DOHH2 (cell line): Measurements from ENCODE around the gene MORC1.

Source experiments
- H3F3A ChIP-seq: fragments of 200-600 bp; sonication (generic), shearing (Covaris generic); 2 replicates; pipeline ENCODE4 v1.6.0; 2016; ENCODE audit warnings: antibody characterized with exemption, mild to moderate bottlenecking; ENCODE audit not compliant: control insufficient read depth, insufficient read depth
- H3K27ac ChIP-seq: fragments of 200-600 bp; sonication (generic); 2 replicates; pipeline ENCODE4 v1.5.1; 2014; ENCODE audit warnings: low read depth, mild to moderate bottlenecking, low read length, moderate library complexity
- H3K27me3 ChIP-seq: fragments of 200-600 bp; sonication (generic); 2 replicates; pipeline ENCODE4 v1.6.1; 2014; ENCODE audit warnings: mild to moderate bottlenecking, low read length, mixed read lengths; ENCODE audit not compliant: control insufficient read depth
- H3K36me3 ChIP-seq: fragments of 200-600 bp; sonication (generic); 2 replicates; pipeline ENCODE4 v1.6.1; 2014; ENCODE audit warnings: mild to moderate bottlenecking, low read length, moderate library complexity, mixed read lengths; ENCODE audit not compliant: control insufficient read depth
- H3K4me1 ChIP-seq: fragments of 200-600 bp; sonication (generic); 2 replicates; pipeline ENCODE4 v1.6.1; 2014; ENCODE audit warnings: mild to moderate bottlenecking, low read length, mixed read lengths; ENCODE audit not compliant: control insufficient read depth
- H3K4me2 ChIP-seq: fragments of 200-600 bp; sonication (generic); 2 replicates; pipeline ENCODE4 v1.6.0; 2014; ENCODE audit warnings: mild to moderate bottlenecking, low read length, moderate library complexity
- H3K4me3 ChIP-seq: fragments of 200-600 bp; sonication (generic); 2 replicates; pipeline ENCODE4 v1.5.1; 2014; ENCODE audit warnings: mild to moderate bottlenecking, low read length, mixed read lengths
- H3K79me2 ChIP-seq: fragments of 200-600 bp; sonication (generic); 2 replicates; pipeline ENCODE4 v1.6.1; 2014; ENCODE audit warnings: mild to moderate bottlenecking, low read length, mixed read lengths; ENCODE audit not compliant: control insufficient read depth
- H3K9me2 ChIP-seq: fragments of 200-600 bp; sonication (generic); replicated peaks from 2 replicates; pipeline ENCODE4 v1.6.1; 2014; ENCODE audit warnings: mild to moderate bottlenecking, low read length, mixed read lengths; ENCODE audit not compliant: control insufficient read depth
- H3K9me3 ChIP-seq: fragments of 200-600 bp; sonication (generic); 2 replicates; pipeline ENCODE4 v1.6.1; 2014; ENCODE audit warnings: antibody characterized with exemption, low read length, mixed read lengths; ENCODE audit not compliant: control insufficient read depth, insufficient read depth
- H4K20me1 ChIP-seq: fragments of 200-600 bp; sonication (generic); 2 replicates; pipeline ENCODE4 v1.6.0; 2014; ENCODE audit warnings: low read depth, mild to moderate bottlenecking, antibody characterized with exemption, low read length, moderate library complexity; ENCODE audit not compliant: control insufficient read depth, insufficient read depth
- EZH2phosphoT487 ChIP-seq: fragments of 200-600 bp; sonication (generic); IDR thresholded peaks from 2 replicates; pipeline ENCODE4 v1.6.1; 2017; ENCODE audit warnings: borderline replicate concordance, mild to moderate bottlenecking, antibody characterized with exemption, low read length, moderate library complexity, mixed read lengths
- TF ChIP-seq, protein P1 (sequence below): fragments of 200-600 bp; sonication (generic); IDR thresholded peaks from one replicate; pipeline ENCODE4 v1.5.1; 2014; ENCODE audit warnings: antibody characterized with exemption, mild to moderate bottlenecking, low read depth, low read length; ENCODE audit not compliant: poor library complexity, severe bottlenecking

The MORC1 gene

DNA sequence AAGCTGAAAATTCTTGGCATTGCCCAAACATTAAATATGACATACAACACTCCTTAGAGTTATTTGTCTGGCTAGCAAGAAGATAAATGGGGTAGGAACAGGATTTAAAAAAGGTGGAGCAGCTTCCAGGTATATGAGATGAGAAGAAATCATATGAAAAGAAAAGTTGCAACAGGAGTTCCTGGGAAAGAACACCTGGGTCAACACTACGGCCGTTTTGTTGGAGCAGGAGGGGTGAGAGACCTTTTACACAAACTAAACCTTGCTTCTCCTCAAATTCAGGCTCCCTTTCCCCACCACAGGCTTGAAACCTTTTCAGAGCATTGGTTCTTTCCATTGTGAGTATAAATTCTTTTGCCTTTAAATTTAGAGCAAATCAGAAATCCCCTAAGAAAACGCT lies 145.5 kb downstream of the MORC1 start:
- no peak overlapping the region for H3K27ac ChIP-seq
- H3K4me3 ChIP-seq: no peak overlapping the region
- H3K9me2 ChIP-seq: no peaks in the 10 kb centered on the region
- no peaks in the 10 kb centered on the region for H3F3A ChIP-seq
- no peak overlapping the region for H3K4me2 ChIP-seq
- H3K36me3 ChIP-seq: no peaks in the 10 kb centered on the region
- TF ChIP-seq EZH2phosphoT487: no peak
- TF ChIP-seq, protein P1, sequence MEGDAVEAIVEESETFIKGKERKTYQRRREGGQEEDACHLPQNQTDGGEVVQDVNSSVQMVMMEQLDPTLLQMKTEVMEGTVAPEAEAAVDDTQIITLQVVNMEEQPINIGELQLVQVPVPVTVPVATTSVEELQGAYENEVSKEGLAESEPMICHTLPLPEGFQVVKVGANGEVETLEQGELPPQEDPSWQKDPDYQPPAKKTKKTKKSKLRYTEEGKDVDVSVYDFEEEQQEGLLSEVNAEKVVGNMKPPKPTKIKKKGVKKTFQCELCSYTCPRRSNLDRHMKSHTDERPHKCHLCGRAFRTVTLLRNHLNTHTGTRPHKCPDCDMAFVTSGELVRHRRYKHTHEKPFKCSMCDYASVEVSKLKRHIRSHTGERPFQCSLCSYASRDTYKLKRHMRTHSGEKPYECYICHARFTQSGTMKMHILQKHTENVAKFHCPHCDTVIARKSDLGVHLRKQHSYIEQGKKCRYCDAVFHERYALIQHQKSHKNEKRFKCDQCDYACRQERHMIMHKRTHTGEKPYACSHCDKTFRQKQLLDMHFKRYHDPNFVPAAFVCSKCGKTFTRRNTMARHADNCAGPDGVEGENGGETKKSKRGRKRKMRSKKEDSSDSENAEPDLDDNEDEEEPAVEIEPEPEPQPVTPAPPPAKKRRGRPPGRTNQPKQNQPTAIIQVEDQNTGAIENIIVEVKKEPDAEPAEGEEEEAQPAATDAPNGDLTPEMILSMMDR: no peak
- H3K79me2 ChIP-seq: no peaks in the 10 kb centered on the region
- no peaks in the 10 kb centered on the region for H3K4me1 ChIP-seq
- H3K9me3 ChIP-seq: no peaks in the 10 kb centered on the region
- no peaks in the 10 kb centered on the region for H4K20me1 ChIP-seq
- H3K27me3 ChIP-seq: no peaks in the 10 kb centered on the region

- H4K20me1 ChIP-seq: no peaks in the 10 kb centered on the region
- no peak overlapping the region for H3K4me3 ChIP-seq
- H3K4me1 ChIP-seq: no peaks in the 10 kb centered on the region
- H3K27ac ChIP-seq: no peak overlapping the region
- H3F3A ChIP-seq: no peaks in the 10 kb centered on the region
- H3K4me2 ChIP-seq: no peak overlapping the region
- no peaks in the 10 kb centered on the region for H3K27me3 ChIP-seq
- H3K9me3 ChIP-seq: no peaks in the 10 kb centered on the region
- no peaks in the 10 kb centered on the region for H3K9me2 ChIP-seq
- no peaks in the 10 kb centered on the region for H3K36me3 ChIP-seq
- TF ChIP-seq, protein P1: no peak
- no peak for TF ChIP-seq EZH2phosphoT487
- H3K79me2 ChIP-seq: no peaks in the 10 kb centered on the region
Observed at GRCh38 chr3:108970561-108970960, 147.4 kb downstream of the MORC1 start.

DNA sequence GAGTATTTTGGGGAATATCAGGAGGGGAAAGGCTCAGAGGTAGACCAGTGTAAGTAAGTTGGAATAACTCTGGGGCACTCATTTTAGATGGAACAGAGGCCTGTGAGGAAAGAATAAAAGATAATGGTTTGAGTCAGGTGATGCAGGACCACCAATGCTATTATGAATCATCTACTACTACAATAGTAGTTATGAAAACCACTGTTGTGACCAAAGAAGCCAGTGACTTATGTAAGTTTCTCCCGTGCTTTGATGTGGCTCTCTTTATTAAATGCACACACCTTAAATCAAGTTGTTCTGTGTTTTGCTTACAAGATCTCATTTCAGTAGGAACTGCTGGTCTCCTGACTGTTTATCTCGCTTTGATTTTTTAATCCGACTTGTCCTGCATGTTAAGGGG lies 151.2 kb downstream of the MORC1 start:
- TF ChIP-seq, protein P1: no peak
- no peak for TF ChIP-seq EZH2phosphoT487
- Histone ChIP-seq H3K27ac (no peak overlapping the region), H3K4me1 (no peaks in the 10 kb centered on the region), H4K20me1 (no peaks in the 10 kb centered on the region), H3K4me3 (no peak overlapping the region), H3K36me3 (no peaks in the 10 kb centered on the region), H3K27me3 (no peaks in the 10 kb centered on the region), H3K9me3 (no peaks in the 10 kb centered on the region), H3K4me2 (no peak overlapping the region), H3K79me2 (no peaks in the 10 kb centered on the region), H3F3A (no peaks in the 10 kb centered on the region), H3K9me2 (no peaks in the 10 kb centered on the region)

DNA sequence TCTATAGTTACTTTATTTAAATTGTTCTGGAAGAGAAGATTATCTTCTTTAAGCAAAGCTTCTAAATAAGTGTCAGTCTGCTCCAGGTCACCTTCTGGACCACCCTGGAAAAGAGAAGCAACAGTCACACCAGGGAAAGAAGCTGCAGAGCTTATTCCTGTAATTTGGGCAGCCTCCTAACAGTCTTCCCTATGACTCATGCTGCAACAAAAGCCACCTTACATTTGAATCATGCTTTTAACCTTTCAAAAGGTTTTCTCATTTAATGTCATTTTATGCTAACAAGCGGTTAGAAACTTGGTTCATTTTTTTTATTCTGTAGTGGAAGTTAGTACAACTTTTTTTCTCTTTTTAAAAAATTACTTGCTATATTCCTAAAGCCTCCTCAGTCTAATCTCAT lies 158.9 kb downstream of the MORC1 start:
- no peak for TF ChIP-seq EZH2phosphoT487
- TF ChIP-seq, protein P1: no peak
- Histone ChIP-seq H3K27ac (no peak overlapping the region), H3K79me2 (no peaks in the 10 kb centered on the region)

More for the DNA sequence above, 158.9 kb downstream of the MORC1 start:
- H3K4me2 ChIP-seq: no peak overlapping the region
- no peaks in the 10 kb centered on the region for H3K9me2 ChIP-seq
- H3K4me1 ChIP-seq: no peaks in the 10 kb centered on the region
- no peaks in the 10 kb centered on the region for H4K20me1 ChIP-seq
- H3K9me3 ChIP-seq: no peaks in the 10 kb centered on the region
- no peaks in the 10 kb centered on the region for H3K36me3 ChIP-seq
- no peaks in the 10 kb centered on the region for H3K27me3 ChIP-seq
- no peak overlapping the region for H3K4me3 ChIP-seq
- H3F3A ChIP-seq: no peaks in the 10 kb centered on the region
